HEK293 (cell line): Measurements from ENCODE around the gene ZNF71.

Source experiments
- CTCF ChIP-seq: fragments of 450-650 bp; formaldehyde crosslinking; IDR thresholded peaks from 2 replicates; pipeline ENCODE4 v1.5.1; 2016; ENCODE audit warnings: missing biosample characterization, missing genetic modification characterization
- KLF16 ChIP-seq: fragments of 450-650 bp; formaldehyde crosslinking; IDR thresholded peaks from 2 replicates; pipeline ENCODE4 v1.5.1; 2017; ENCODE audit warnings: missing biosample characterization, missing genetic modification characterization
- KLF9 ChIP-seq: fragments of 450-650 bp; formaldehyde crosslinking; IDR thresholded peaks from 2 replicates; pipeline ENCODE4 v1.5.1; 2016; ENCODE audit warnings: missing biosample characterization, missing genetic modification characterization, low read depth
- PBX3 ChIP-seq: sonication (generic); formaldehyde crosslinking; IDR thresholded peaks from 2 replicates; pipeline ENCODE4 v1.8.1; 2022; ENCODE audit warnings: mild to moderate bottlenecking, moderate library complexity, missing genetic modification reagents
- REPIN1 ChIP-seq: fragments of 450-650 bp; formaldehyde crosslinking; IDR thresholded peaks from 2 replicates; pipeline ENCODE4 v1.5.1; 2017; ENCODE audit warnings: missing biosample characterization, missing genetic modification characterization, low read depth
- REST ChIP-seq: fragments of 450-650 bp; formaldehyde crosslinking; IDR thresholded peaks from 2 replicates; pipeline ENCODE4 v1.5.1; 2016; ENCODE audit warnings: missing biosample characterization, missing genetic modification characterization
- YY1 ChIP-seq: fragments of 450-650 bp; formaldehyde crosslinking; IDR thresholded peaks from 2 replicates; pipeline ENCODE4 v1.5.1; 2018; ENCODE audit warnings: missing biosample characterization, missing genetic modification characterization
- ZBTB1 ChIP-seq: fragments of 450-650 bp; formaldehyde crosslinking; IDR thresholded peaks from 2 replicates; pipeline ENCODE4 v1.5.1; 2016; ENCODE audit warnings: missing biosample characterization, missing genetic modification characterization
- ZBTB7A ChIP-seq: fragments of 450-650 bp; formaldehyde crosslinking; IDR thresholded peaks from 2 replicates; pipeline ENCODE4 v1.5.1; 2016; ENCODE audit warnings: low read depth, missing biosample characterization, missing genetic modification characterization
- ZNF133 ChIP-seq: fragments of 450-650 bp; formaldehyde crosslinking; IDR thresholded peaks from 2 replicates; pipeline ENCODE4 v1.5.1; 2016; ENCODE audit warnings: missing biosample characterization, missing genetic modification characterization
- ZNF548 ChIP-seq: fragments of 450-650 bp; formaldehyde crosslinking; IDR thresholded peaks from 2 replicates; pipeline ENCODE4 v1.5.1; 2016; ENCODE audit warnings: missing biosample characterization, missing genetic modification characterization
- ZNF777 ChIP-seq: fragments of 450-650 bp; formaldehyde crosslinking; IDR thresholded peaks from 2 replicates; pipeline ENCODE4 v1.5.1; 2017; ENCODE audit warnings: missing biosample characterization, missing genetic modification characterization, borderline replicate concordance

- no peak for TF ChIP-seq CTCF (tag by site-specific recombination)
- TF ChIP-seq YY1 (tag by site-specific recombination): no peak
- no peak for TF ChIP-seq ZBTB1
- no peak for TF ChIP-seq PBX3
- TF ChIP-seq ZNF777 (tag by site-specific recombination): no peak
- TF ChIP-seq ZBTB7A (tag by site-specific recombination): no peak
- no peak for TF ChIP-seq KLF9 (tag by site-specific recombination)
- TF ChIP-seq ZNF133: no peak
- TF ChIP-seq KLF16 (tag by site-specific recombination): no peak
- no peak for TF ChIP-seq REST
- TF ChIP-seq ZNF548 (tag by site-specific recombination): no peak
- TF ChIP-seq REPIN1 (tag by site-specific recombination): no peak
Observed at GRCh38 chr19:56572589-56572988, 22.5 kb upstream of the ZNF71 start.
